ENCODE results near the gene BRPF1. TPM values are rescaled to one million over a fixed set of nuclear protein-coding genes. Genes with fewer than 3 reads are reported as not detected.
A peak's percentile ranks its signal among the peaks of the same experiment; 100 is the strongest.

The BRPF1 gene
- total and polyA plus RNA-seq, 2 donors from 2014 or later, result 6.2 to 22.4 TPM

DNA sequence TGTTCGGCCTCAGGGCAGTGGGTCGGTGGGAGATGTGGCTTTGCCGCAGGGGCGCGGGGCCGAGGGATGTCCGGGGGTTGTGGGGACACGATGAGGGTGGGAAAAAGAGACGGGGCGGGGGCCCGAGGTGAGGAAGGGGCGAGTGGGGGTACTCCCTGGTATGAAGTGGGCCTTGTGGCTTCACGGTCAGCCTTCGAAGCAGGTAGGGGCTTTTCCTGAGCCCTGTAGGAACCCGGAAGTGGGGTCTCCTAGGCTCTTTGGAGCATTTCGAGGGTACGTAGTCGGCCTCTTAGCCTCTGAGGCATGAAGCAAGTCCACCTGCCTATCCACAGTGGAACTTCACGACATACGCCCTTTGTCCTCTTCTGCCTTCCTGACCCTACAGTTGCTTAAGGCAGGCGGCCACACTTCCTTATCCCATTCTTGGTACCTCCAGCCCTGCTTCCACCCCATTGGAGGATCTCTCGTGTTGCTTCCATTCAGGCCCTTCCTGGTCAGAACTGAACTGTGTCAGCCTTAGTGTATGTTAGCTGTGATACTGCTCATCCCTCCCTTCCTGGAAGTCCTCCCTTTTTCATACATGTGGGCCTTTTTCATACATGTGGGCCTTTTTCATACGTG is 61.7 kb downstream of the BRPF1 start:
- TF ChIP-seq, protein P1, sequence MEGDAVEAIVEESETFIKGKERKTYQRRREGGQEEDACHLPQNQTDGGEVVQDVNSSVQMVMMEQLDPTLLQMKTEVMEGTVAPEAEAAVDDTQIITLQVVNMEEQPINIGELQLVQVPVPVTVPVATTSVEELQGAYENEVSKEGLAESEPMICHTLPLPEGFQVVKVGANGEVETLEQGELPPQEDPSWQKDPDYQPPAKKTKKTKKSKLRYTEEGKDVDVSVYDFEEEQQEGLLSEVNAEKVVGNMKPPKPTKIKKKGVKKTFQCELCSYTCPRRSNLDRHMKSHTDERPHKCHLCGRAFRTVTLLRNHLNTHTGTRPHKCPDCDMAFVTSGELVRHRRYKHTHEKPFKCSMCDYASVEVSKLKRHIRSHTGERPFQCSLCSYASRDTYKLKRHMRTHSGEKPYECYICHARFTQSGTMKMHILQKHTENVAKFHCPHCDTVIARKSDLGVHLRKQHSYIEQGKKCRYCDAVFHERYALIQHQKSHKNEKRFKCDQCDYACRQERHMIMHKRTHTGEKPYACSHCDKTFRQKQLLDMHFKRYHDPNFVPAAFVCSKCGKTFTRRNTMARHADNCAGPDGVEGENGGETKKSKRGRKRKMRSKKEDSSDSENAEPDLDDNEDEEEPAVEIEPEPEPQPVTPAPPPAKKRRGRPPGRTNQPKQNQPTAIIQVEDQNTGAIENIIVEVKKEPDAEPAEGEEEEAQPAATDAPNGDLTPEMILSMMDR (IDR thresholded peaks at IDR 0.05; ENCODE audit: borderline replicate concordance, extremely low read depth, insufficient read depth), result no peak
- Histone ChIP-seq H3K4me3 (ENCODE audit: low read length in 3 of 3) (peak overlapping the region; percentile 97 to 99 (median 98)), H3K4me1 (ENCODE audit: control insufficient read depth in 2 of 3, insufficient read depth in 2 of 3, low read depth in 1 of 3, low read length in 3 of 3) (peaks cover 6 to 19% (median 8%) of the 10 kb centered on the region in 3 donors), H3K36me3 (ENCODE audit: control insufficient read depth in 2 of 3, insufficient read depth in 3 of 3, low read length in 3 of 3) (peaks cover 6 to 28% (median 15%) of the 10 kb centered on the region in 3 donors), H3K9ac (ENCODE audit: low read length in 3 of 3) (peak overlapping the region; percentile 90 to 99 (median 99)), H3K27me3 (ENCODE audit: control insufficient read depth, insufficient read depth, low read length) (no peaks in the 10 kb centered on the region), H3K9me3 (ENCODE audit: control insufficient read depth in 2 of 3, insufficient read depth in 1 of 3, low read length in 3 of 3) (no peaks in the 10 kb centered on the region), H3K27ac (ENCODE audit: low read depth in 2 of 2, low read length in 2 of 2) (peak overlapping the region; percentile 99)
- FAIRE-seq, result no peak
- DNase-seq, result peak in 1 of 5 donors; percentile 31
- intact Hi-C loops (cut with DNase I), result no loop called here

DNA sequence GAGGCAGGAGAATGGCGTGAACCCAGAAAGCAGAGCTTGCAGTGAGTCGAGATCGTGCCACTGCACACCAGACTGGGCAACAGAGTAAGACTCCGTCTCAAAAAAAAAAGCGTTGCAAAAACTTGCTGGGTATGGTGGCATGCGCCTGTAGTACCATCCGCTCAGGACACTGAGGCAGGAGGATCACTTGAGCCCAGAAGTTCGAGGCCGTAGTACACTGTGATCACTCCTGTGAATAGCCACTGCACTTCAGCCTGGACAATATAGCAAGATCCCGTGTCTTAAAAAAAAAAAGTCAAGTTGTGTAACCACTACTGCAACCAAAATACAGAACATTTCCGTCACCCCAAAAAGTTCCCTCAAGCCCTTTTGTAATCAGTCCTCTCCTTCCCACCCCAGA is 62.9 kb downstream of the BRPF1 start:
- Histone ChIP-seq H3K27ac (ENCODE audit: low read depth in 2 of 2, low read length in 2 of 2) (no peak overlapping the region), H3K27me3 (ENCODE audit: control insufficient read depth, insufficient read depth, low read length) (no peaks in the 10 kb centered on the region), H3K4me3 (ENCODE audit: low read length in 3 of 3) (no peak overlapping the region), H3K9ac (ENCODE audit: low read length in 3 of 3) (no peak overlapping the region), H3K4me1 (ENCODE audit: control insufficient read depth in 2 of 3, insufficient read depth in 2 of 3, low read depth in 1 of 3, low read length in 3 of 3) (peaks cover 6 to 19% (median 8%) of the 10 kb centered on the region in 3 donors), H3K36me3 (ENCODE audit: control insufficient read depth in 2 of 3, insufficient read depth in 3 of 3, low read length in 3 of 3) (peaks cover 8 to 27% (median 17%) of the 10 kb centered on the region in 3 donors), H3K9me3 (ENCODE audit: control insufficient read depth in 2 of 3, insufficient read depth in 1 of 3, low read length in 3 of 3) (no peaks in the 10 kb centered on the region)
- no peak for DNase-seq
- no peak for FAIRE-seq
- intact Hi-C loops (cut with DNase I), result no loop called here
- TF ChIP-seq, protein P1 (IDR thresholded peaks at IDR 0.05; ENCODE audit: borderline replicate concordance, extremely low read depth, insufficient read depth), result no peak

DNA sequence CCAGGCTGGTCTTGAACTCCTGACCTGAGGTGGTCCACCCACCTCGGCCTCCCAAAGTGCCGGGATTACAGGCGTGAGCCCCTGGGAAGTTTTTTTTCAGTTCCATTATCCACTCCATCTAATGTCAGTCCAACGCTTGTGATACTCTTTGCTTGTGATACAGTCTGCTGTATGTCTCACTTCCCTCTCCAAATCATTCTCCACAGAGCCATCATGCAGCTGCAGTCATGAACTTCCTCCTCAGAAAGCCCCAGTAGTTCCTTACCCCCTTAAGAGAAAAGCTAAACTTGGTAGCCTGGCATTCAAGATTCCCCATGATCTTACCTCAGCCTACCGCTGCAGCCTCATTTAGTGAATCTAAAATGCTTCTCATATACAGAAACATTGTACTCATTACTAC is 63.7 kb downstream of the BRPF1 start:
- peaks cover 11 to 28% (median 22%) of the 10 kb centered on the region in 3 donors for H3K36me3 ChIP-seq (ENCODE audit: control insufficient read depth in 2 of 3, insufficient read depth in 3 of 3, low read length in 3 of 3)
- no peak overlapping the region for H3K9ac ChIP-seq (ENCODE audit: low read length in 3 of 3)
- peaks cover 6 to 19% (median 8%) of the 10 kb centered on the region in 3 donors for H3K4me1 ChIP-seq (ENCODE audit: control insufficient read depth in 2 of 3, insufficient read depth in 2 of 3, low read depth in 1 of 3, low read length in 3 of 3)
- FAIRE-seq (no peak), DNase-seq (no peak)
- no peak overlapping the region for H3K27ac ChIP-seq (ENCODE audit: low read depth in 2 of 2, low read length in 2 of 2)
- H3K9me3 ChIP-seq (ENCODE audit: control insufficient read depth in 2 of 3, insufficient read depth in 1 of 3, low read length in 3 of 3), result no peaks in the 10 kb centered on the region
- H3K27me3 ChIP-seq (ENCODE audit: control insufficient read depth, insufficient read depth, low read length), result no peaks in the 10 kb centered on the region
- H3K4me3 ChIP-seq (ENCODE audit: low read length in 3 of 3), result no peak overlapping the region
- intact Hi-C loops (cut with DNase I), result no loop called here
- TF ChIP-seq, protein P1 (IDR thresholded peaks at IDR 0.05; ENCODE audit: borderline replicate concordance, extremely low read depth, insufficient read depth), result no peak

All from kidney (tissue), 14 donors.